CD14-positive monocyte (primary cell): ENCODE results near the gene ZBED4. TPM values are rescaled to one million over a fixed set of nuclear protein-coding genes. Genes with fewer than 3 reads are reported as not detected.

ENCODE experiments used
- DNase-seq, 3 donors: peaks; one replicate each; pipeline ENCODE4 v3.0.0-alpha.2; 2011 to 2022
- H2AFZ ChIP-seq: 2 replicates; pipeline ENCODE4 v1.6.0; 2012; ENCODE audit warnings: mild to moderate bottlenecking, low read depth, low read length, inconsistent platforms; ENCODE audit not compliant: insufficient read depth, poor library complexity, severe bottlenecking
- H3K27ac ChIP-seq, 2 donors: 1 replicate in 1 of 2; 2 replicates in 1 of 2; pipeline ENCODE4 v1.5.1; 2012 to 2013; ENCODE audit warnings: low read length in 2 of 2, control low read depth in 1 of 2, inconsistent platforms in 1 of 2, low read depth in 1 of 2, mild to moderate bottlenecking in 1 of 2
- H3K27me3 ChIP-seq, 2 donors: one replicate each; pipeline versions ENCODE4 v1.6.0 to v1.6.1; 2011 to 2013; ENCODE audit warnings: low read length in 2 of 2; ENCODE audit not compliant: control insufficient read depth in 2 of 2, insufficient read depth in 2 of 2
- H3K36me3 ChIP-seq, 2 donors: replicated peaks in 1 of 2; 1 replicate in 1 of 2; 2 replicates in 1 of 2; pipeline versions ENCODE4 v1.5.1 to v1.6.1; 2012 to 2013; ENCODE audit warnings: low read length in 2 of 2, control low read depth in 1 of 2, inconsistent platforms in 1 of 2, mild to moderate bottlenecking in 1 of 2; ENCODE audit not compliant: insufficient read depth in 2 of 2, control insufficient read depth in 1 of 2
- H3K4me1 ChIP-seq, 2 donors: 1 replicate in 1 of 2; 2 replicates in 1 of 2; pipeline versions ENCODE4 v1.5.1 to v1.6.1; 2012 to 2013; ENCODE audit warnings: low read length in 2 of 2, control low read depth in 1 of 2, inconsistent platforms in 1 of 2, mild to moderate bottlenecking in 1 of 2, moderate library complexity in 1 of 2; ENCODE audit not compliant: insufficient read depth in 2 of 2, control insufficient read depth in 1 of 2
- H3K4me2 ChIP-seq: replicated peaks from 2 replicates; pipeline ENCODE3; 2012; ENCODE audit warnings: low read length, moderate library complexity, mild to moderate bottlenecking; ENCODE audit not compliant: poor library complexity, severe bottlenecking; ENCODE audit errors: extremely low read depth
- H3K4me3 ChIP-seq, 3 experiments: fragments of 200-600 bp in 1 of 3; sonication (generic) in 1 of 3; replicated peaks in 1 of 3; 1 replicate in 2 of 3; 2 replicates in 1 of 3; pipeline ENCODE4 v1.5.1; 2011 to 2013; ENCODE audit warnings: low read length in 3 of 3, mild to moderate bottlenecking in 3 of 3, control low read depth in 2 of 3, low read depth in 2 of 3, inconsistent platforms in 1 of 3, moderate library complexity in 1 of 3
- H3K79me2 ChIP-seq: 2 replicates; pipeline ENCODE4 v1.6.0; 2012; ENCODE audit warnings: mild to moderate bottlenecking, control low read depth, inconsistent platforms, low read length, moderate library complexity; ENCODE audit not compliant: insufficient read depth
- H3K9ac ChIP-seq: 2 replicates; pipeline ENCODE4 v1.6.0; 2017; ENCODE audit warnings: low read length, mild to moderate bottlenecking; ENCODE audit not compliant: insufficient read depth, poor library complexity, severe bottlenecking
- H3K9me3 ChIP-seq, 2 donors: replicated peaks in 1 of 2; 1 replicate in 1 of 2; 2 replicates in 1 of 2; pipeline versions ENCODE4 v1.5.1 to v1.6.1; 2012 to 2013; ENCODE audit warnings: low read length in 2 of 2, control low read depth in 1 of 2; ENCODE audit not compliant: control insufficient read depth in 1 of 2, insufficient read depth in 1 of 2
- H4K20me1 ChIP-seq: 2 replicates; pipeline ENCODE4 v1.6.0; 2012; ENCODE audit warnings: mild to moderate bottlenecking, low read length, control low read depth, moderate library complexity; ENCODE audit not compliant: insufficient read depth
- H3K27ac Mint-ChIP-seq, 7 donors: one replicate each; pipeline ENCODE4 v1.8.0; 2020; ENCODE audit warnings: mild to moderate bottlenecking in 7 of 7, mixed read lengths in 7 of 7, moderate library complexity in 6 of 7, inconsistent platforms in 2 of 7
- H3K27me3 Mint-ChIP-seq, 3 donors: one replicate each; pipeline ENCODE4 v1.8.0; 2021 to 2022; ENCODE audit warnings: low read depth in 3 of 3, mild to moderate bottlenecking in 3 of 3, mixed read lengths in 3 of 3, moderate library complexity in 3 of 3, inconsistent platforms in 1 of 3
- H3K36me3 Mint-ChIP-seq, 2 donors: one replicate each; pipeline ENCODE4 v1.8.0; 2020; ENCODE audit warnings: mixed read lengths in 2 of 2, inconsistent platforms in 1 of 2, mild to moderate bottlenecking in 1 of 2
- H3K4me1 Mint-ChIP-seq: one replicate; pipeline ENCODE4 v1.8.0; 2020; ENCODE audit warnings: mild to moderate bottlenecking, mixed read lengths
- H3K4me3 Mint-ChIP-seq, 2 donors: one replicate each; pipeline ENCODE4 v1.8.0; 2020; ENCODE audit warnings: mild to moderate bottlenecking in 2 of 2, mixed read lengths in 2 of 2, moderate library complexity in 1 of 2
- H3K9me3 Mint-ChIP-seq, 7 donors: one replicate each; pipeline ENCODE4 v1.8.0; 2020 to 2022; ENCODE audit warnings: mixed read lengths in 7 of 7, mild to moderate bottlenecking in 6 of 7, moderate library complexity in 6 of 7, inconsistent platforms in 2 of 7
- WGBS: methylation state at CpG from one replicate; pipeline ENCODE4 v1.1.5; 2013; ENCODE audit warnings: missing lambda C conversion rate; ENCODE audit not compliant: insufficient coverage; 5-methylcytosine and 5-hydroxymethylcytosine counted together
- intact Hi-C, 2 donors: fragments of 100-400 bp; cut with micrococcal nuclease; formaldehyde crosslinking; loops; one replicate each; pipeline versions ENCODE4 v1.15.0 to v1.15.1; 2023
- polyA plus RNA-seq, 3 donors: library from polyadenylated mRNA; depleted of rRNA in 1 of 3; unstranded in 2 of 3; stranded (reverse) in 1 of 3; fragments of 300-500 nt in 2 of 3; fragments of >200 nt in 1 of 3; fragmentation: Illumina TruSeq in 2 of 3; gene quantifications; 1 replicate in 2 of 3; 2 replicates in 1 of 3; pipeline ENCODE4 v1.2.3, GENCODE V29; 2012 to 2021
- TF ChIP-seq, protein P1 (sequence below): fragments of 200-600 bp; IDR thresholded peaks from one replicate; pipeline ENCODE4 v1.8.0; 2022; ENCODE audit warnings: antibody characterized with exemption, mild to moderate bottlenecking

The ZBED4 gene
- polyA plus RNA-seq, 3 donors = 3.8 to 8.2 (median 5.7) TPM

GRCh38 chr22:49814164-49814686, 39.4 kb upstream of the ZBED4 start:
- H3K36me3 ChIP-seq = peaks cover 35 to 63% of the 10 kb centered on the region in 2 donors
- TF ChIP-seq, protein P1, sequence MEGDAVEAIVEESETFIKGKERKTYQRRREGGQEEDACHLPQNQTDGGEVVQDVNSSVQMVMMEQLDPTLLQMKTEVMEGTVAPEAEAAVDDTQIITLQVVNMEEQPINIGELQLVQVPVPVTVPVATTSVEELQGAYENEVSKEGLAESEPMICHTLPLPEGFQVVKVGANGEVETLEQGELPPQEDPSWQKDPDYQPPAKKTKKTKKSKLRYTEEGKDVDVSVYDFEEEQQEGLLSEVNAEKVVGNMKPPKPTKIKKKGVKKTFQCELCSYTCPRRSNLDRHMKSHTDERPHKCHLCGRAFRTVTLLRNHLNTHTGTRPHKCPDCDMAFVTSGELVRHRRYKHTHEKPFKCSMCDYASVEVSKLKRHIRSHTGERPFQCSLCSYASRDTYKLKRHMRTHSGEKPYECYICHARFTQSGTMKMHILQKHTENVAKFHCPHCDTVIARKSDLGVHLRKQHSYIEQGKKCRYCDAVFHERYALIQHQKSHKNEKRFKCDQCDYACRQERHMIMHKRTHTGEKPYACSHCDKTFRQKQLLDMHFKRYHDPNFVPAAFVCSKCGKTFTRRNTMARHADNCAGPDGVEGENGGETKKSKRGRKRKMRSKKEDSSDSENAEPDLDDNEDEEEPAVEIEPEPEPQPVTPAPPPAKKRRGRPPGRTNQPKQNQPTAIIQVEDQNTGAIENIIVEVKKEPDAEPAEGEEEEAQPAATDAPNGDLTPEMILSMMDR = no peak
- no peak overlapping the region for H2AFZ ChIP-seq
- no peak overlapping the region for H3K4me3 Mint-ChIP-seq
- no peak overlapping the region for H3K27ac ChIP-seq
- H3K79me2 ChIP-seq = peaks cover 98% of the 10 kb centered on the region
- DNase-seq = no peak
- H3K4me3 ChIP-seq = no peak overlapping the region
- intact Hi-C loops = no loop called here
- no peak overlapping the region for H3K4me2 ChIP-seq
- H3K4me1 ChIP-seq = peaks cover 12 to 18% of the 10 kb centered on the region in 2 donors
- H3K27ac Mint-ChIP-seq = peak overlapping the region in 3 of 7 donors; percentile 6 to 79 (median 6)
- H4K20me1 ChIP-seq = peaks cover 99% of the 10 kb centered on the region
- H3K4me1 Mint-ChIP-seq = peaks cover 26% of the 10 kb centered on the region
- no peaks in the 10 kb centered on the region for H3K9me3 ChIP-seq
- H3K9ac ChIP-seq = no peak overlapping the region
- WGBS = 70% methylated on average over 11 of the region's 14 CpGs
- H3K9me3 Mint-ChIP-seq = no peaks in the 10 kb centered on the region
- no peaks in the 10 kb centered on the region for H3K27me3 Mint-ChIP-seq
- no peaks in the 10 kb centered on the region for H3K27me3 ChIP-seq
- peaks cover 46 to 64% of the 10 kb centered on the region in 2 donors for H3K36me3 Mint-ChIP-seq

DNA sequence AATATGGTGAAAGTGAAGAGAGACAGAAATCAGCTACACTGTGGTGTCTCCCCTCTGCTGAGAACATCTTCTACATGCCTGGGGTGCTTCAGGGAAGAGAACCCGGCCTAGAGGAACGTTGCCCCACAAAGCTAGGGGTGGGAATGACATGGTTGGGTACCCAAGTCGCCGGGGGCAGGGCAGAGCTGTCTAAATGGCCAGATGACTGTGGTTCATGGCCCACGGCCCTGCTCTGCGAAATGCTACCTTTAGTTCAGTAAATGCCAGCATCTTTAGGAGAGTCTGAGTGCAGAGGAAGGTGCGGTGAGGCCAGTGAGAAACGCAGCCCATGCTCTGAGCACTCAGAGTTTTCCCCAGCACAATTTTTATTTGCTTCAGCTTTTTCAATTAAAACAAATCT, 38.8 kb upstream of the ZBED4 start:
- peaks cover 98% of the 10 kb centered on the region for H3K79me2 ChIP-seq
- no peaks in the 10 kb centered on the region for H3K27me3 Mint-ChIP-seq
- 90% methylated on average over 2 of the region's 8 CpGs for WGBS
- H3K9ac ChIP-seq = no peak overlapping the region
- peaks cover 99% of the 10 kb centered on the region for H4K20me1 ChIP-seq
- no peak overlapping the region for H3K4me3 Mint-ChIP-seq
- H3K36me3 ChIP-seq = peaks cover 38 to 69% of the 10 kb centered on the region in 2 donors
- TF ChIP-seq, protein P1 = no peak
- no peaks in the 10 kb centered on the region for H3K27me3 ChIP-seq
- H3K4me3 ChIP-seq = no peak overlapping the region
- DNase-seq = no peak
- no peak overlapping the region for H3K27ac ChIP-seq
- H3K27ac Mint-ChIP-seq = peak overlapping the region in 1 of 7 donors; percentile 68
- H3K4me1 Mint-ChIP-seq = peaks cover 26% of the 10 kb centered on the region
- no peaks in the 10 kb centered on the region for H3K9me3 ChIP-seq
- no peak overlapping the region for H2AFZ ChIP-seq
- intact Hi-C loops = no loop called here
- H3K36me3 Mint-ChIP-seq = peaks cover 48 to 68% of the 10 kb centered on the region in 2 donors
- no peaks in the 10 kb centered on the region for H3K9me3 Mint-ChIP-seq
- H3K4me2 ChIP-seq = no peak overlapping the region
- peaks cover 12 to 18% of the 10 kb centered on the region in 2 donors for H3K4me1 ChIP-seq
